HG03457 (cell line): ENCODE results near the gene HES5.

Experiments
- ATAC-seq: cut with Tn5 transposase; IDR thresholded peaks from one replicate; pipeline ENCODE4 v1.9.1; 2021; ENCODE audit warnings: moderate number of reproducible peaks; ENCODE audit not compliant: unreplicated experiment

HES5 gene

DNA sequence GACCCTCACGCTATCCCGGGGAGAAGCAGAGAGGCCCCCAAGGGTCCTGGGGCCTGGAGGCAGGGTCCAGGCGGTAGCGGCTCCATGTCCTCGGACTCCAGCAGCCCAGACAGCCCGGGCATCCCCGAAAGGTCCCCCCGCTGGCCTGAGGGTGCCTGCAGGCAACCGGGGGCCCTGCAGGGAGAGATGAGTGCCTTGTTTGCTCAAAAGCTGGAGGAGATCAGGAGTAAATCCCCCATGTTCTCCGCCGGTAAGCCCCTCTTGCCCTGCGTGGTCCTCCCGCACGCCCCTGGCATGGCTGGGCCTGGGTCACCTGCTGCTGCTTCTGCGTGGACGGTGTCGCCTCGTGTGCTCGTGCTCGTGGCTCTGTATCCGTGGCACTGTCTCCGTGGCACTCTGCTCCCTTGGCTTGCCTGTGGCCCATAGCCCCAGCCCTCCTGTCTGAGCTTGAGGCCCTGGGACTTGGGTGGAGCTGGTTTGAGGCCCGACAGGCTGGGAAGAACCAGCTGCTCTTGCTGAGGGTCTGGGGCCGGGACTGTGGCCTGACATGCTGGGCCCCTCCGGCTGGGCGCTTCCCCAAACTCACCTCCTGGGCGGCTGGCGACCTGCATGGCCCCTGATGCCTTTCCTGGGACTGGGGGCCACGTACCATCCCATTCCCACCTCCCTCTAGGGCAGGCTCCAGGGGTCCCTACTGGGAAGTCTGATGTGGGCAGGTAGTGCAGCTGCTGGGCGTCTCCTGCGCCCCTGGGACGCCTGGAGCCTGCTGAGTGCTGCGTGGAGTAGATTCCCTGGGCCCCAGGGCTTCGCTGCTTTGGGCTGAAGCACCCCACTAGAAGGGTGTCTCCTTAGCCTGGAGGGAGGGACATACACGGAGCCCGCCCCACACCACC lies 27.2 kb downstream of the HES5 start:
- no peak for ATAC-seq

DNA sequence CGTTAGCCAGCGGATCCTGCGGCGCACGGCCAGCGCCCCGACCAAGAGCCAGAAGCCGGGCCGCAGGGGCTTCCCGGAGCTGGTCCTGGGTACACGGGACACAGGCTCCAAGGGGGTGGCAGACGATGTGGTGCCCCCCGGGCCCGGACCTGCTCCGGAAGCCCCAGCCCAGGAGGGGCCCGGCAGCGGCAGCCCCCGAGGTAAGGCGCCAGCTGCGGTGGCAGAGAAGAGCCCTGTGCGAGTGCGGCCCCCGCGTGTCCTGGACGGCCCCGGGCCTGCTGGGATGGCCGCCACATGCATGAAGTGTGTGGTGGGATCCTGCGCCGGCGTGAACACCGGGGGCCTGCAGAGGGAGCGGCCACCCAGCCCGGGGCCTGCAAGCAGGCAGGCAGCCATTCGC lies 27.9 kb downstream of the HES5 start:
- no peak for ATAC-seq

DNA sequence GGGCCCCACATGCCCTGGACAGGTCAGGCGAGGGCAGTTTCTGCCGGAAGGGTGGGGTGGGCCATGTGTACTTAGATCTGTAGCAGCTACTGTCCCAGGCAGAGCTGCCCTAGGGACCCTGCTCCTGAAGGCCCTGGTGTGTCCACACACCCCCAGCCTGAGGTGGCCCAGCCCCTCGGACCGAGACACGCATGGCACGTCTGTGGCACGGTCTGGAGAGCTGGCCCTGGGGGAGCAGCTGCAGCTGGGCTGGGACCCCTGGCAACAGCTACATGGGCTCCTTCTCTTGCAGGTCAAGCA lies 28.3 kb downstream of the HES5 start:
- no peak for ATAC-seq

DNA sequence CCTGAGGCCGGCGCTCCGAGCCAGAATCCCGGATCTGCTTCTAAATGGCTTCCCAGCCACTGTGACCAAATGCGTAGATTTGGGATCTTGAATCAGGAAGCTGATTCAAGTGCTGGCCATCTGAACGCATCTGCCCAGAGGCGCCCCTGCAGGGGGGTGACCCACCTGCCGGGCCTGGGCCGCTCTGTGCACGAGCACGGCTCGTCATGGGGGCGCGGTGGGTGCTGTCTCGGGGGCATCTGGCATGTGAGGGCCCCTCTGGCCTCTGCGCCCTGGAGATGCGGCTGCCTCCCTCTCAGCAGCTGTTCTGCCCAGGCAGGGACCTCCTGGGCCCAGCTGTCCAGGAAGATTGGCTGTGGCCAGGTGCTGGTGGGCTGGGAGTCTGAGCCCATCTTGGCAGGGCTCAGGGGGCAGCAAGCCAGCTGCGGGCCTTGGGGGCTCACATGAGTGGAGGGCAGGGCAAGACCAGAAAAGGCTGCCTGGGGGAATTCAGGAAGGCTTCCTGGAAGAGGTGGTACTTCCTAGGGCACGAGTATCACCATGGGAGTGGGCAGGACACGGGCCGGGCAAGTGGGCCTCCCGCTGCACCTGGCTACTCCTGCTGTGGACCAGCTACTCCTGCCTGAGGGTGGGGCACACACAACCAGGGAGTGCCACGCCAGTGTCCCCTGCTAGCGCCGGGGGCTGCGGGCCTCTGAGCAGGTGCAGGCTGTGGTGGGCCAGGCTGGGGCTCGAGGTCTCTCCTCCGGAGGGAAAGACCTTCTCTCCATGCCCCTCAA lies 28.8 kb downstream of the HES5 start:
- ATAC-seq, result no peak

DNA sequence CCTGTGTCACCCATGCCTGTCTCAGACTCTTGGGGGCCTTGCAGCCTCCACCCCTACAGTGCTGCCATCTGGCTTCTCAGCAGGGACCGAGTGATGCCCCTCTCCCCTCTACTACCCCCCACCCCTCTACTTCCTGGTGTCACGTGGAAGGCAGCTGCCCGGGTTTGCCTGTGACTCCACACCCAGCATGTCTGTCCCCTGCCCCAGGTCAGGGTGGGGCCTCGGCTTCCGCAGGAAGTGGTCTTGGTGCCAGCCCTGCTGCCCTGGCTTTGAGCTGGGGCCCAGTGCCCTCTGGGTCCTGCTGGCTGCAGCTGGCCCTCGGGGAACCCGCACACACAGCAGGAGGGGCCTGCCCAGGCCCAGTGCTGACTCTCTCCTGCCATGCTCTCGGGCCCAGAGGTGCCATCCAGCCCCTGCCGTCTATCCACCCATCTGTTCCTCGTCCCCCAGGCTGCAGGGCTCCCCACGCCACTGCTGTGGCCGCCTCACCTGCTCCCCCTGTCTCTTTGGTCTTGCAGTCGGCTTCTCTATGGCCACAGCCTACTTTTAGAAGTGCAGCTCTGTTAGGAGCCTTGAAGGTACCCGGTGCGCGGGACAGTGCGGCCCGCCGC lies 30.0 kb downstream of the HES5 start:
- ATAC-seq, result no peak

DNA sequence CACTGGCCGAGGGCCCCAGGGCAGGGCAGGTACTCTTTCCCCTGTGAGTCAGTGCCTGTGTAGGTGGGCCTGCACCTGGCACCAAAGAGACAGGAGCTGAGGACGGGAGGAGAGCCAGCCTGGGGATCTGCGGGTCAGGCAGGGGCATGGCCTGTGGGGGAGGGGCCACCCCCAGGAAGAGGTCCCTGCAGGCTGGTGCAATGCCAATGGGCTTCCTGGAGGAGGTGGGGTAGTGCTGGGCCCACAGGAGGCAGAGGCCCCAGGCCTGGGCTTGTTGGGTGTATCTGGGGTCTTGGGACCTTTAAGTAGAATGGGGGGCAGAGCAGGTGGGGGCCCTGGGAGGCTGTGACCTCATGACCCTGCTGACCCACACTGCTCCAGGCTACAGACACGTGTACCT lies 30.8 kb downstream of the HES5 start:
- ATAC-seq, result no peak

DNA sequence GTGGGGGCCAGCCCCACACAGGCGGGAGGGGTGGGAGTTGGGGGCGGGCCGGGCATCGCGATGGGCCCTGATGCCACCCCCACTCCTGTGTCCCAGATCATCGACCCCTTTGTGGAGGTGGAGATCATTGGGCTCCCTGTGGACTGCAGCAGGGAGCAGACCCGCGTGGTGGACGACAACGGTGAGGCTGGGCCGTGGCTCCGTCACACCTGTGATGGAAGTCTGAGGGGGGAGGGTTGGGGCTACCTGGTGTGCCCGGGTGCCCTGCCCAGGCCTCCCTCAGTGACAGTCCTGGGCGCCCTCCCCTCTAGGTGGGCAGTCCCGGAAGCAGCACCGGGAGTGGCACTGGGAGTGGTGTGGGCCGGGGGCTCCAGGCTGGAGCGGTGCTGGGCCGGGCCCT lies 31.4 kb downstream of the HES5 start:
- no peak for ATAC-seq

DNA sequence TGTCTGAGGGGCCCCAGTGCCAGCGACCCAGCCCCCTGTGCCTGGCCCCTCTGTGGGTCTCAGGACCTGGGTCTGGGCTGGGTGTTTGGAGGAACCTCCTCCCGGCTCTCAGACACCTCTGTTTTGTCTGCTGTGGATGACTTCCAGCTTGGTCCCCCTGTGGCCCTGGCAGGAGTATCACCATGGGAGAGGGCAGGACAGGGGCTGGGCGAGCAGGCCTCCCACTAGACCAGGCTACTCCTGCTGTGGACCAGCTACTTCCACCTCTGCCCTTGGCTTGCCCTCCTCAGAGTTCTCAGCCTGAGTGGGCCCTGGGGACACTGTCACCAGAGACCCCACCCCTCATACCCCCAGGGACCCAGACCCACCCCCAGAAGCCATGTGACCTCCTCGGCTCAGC lies 32.2 kb downstream of the HES5 start:
- no peak for ATAC-seq

DNA sequence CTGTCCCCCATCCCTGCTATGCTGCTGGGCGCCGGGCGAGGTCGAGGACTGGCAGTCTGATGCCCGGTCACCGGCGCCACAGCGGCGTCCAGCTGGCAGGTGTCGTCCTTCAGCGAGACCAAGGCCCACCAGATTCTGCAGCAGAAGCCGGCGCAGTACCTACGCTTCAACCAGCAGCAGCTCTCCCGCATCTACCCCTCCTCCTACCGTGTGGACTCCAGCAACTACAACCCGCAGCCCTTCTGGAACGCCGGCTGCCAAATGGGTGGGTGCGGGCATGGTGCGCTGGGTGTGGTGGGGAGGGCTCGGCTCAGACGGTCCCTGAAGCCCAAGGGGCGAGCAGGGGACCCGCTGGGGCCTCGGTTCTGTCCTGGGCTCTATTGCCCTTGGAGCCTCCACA lies 33.3 kb downstream of the HES5 start:
- ATAC-seq, result no peak

DNA sequence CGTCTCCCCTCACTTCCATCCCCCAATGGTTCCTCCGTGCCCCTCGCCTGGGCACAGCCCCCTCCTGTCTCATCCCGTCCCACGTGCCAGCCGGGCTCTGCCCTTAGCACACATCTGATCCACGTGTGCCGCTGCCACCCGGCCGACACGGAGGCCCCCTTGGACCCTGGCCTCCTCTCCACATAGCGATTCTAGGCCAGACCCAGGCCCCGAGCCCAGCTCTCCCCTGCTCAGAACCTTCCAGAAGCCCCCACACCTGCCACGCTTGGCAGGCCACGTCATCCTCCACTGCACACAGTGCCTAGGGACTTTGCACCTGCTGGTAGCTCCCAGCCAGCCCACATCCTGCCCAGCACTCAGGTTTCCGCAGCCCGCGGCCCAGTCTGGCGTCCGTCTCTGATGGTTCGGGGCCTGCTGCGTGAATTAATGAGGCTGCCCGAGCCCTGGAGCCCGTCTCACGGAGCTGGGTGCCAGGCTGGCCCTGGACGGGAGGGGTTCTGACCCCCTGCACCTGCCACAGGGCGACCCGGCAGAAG lies 33.9 kb downstream of the HES5 start:
- ATAC-seq, result no peak

DNA sequence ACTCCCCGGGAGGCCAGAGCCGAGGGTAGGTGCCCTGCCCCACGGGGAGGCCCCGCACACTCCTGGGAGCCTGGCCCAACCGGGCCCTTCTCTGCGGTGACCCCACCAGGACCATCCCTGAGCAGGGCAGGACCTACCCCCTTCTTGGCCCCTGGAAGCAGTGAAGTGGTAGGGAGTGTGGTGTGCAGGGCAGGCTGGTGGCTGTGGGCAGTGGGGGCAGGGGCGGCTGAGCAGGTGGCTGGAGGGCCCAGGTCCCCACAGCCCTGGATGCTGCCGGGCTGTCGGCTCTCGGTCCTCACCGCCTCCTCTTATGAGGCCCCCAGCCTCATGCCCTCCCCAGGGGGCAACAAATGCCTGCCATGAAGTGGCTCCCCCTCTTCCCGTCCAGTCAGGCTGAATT lies 34.5 kb downstream of the HES5 start:
- ATAC-seq, result no peak

DNA sequence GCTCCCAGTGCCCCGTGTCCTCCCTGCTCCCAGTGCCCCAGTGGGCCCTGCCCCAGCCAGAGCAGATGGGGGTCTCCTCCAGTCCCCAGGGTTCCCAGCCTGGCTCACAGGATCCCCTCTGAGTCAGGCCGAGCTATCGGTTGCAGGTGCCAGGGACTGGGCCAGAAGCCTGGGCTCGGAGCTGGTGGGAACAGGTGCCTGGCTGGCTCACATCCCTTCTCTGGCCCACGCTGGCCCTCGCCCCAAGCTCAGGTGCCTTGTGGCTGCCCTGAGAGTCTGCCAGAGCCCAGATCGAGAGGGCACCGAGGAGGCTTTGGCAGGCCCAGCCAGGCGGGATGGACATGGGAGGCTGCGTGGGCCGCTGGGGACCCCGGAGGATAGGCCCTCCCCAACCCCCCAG lies 35.0 kb downstream of the HES5 start:
- ATAC-seq, result no peak

DNA sequence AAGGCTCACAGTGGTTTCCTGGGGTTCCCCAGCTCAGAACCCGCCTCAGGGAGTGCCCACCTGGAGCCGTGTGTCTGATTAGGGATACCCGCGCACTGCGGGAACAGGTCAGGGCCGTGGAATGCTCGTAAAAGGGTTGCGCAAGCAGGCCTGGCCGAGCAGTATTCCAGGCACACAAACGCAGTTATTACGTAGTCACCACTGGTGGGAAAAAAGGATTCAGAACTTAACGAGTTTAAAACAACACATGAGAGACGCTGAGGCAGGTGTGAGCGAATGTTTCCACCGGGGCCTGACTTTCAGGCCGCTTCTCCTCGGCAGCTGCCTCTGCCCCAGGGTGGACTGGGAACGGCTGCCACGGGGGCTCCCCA lies 35.8 kb downstream of the HES5 start:
- no peak for ATAC-seq

DNA sequence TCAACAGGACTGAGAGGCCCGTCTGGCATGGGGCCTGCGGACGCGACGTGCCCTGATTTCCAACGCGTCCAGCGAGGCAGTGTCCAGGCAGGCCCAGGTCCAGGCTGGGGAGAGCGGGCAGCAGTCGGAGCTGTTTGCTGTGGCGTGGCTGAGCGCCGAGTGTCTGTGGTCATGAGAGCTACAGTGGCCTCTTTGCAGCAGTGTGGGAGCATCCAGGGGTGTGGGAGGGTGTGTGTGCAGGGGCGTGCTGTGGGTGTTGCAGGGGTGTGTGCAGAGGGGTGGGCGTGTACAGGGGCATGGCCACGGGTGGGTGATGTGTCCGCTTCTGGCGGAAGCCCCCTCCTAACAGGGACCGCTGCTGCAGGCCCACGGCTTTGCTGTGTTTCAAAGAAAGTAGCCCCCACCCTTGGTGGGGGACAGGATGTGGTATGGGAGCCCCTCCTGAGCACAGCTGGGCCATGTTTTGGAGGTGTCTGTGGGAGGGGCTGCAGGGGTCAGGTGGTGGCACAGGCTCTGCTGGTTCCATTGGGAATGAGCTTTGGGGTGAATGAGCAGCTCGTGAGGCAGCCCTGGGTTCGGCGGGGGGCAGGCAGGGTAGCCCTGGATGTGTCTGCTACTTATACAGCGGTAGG lies 36.3 kb downstream of the HES5 start:
- no peak for ATAC-seq

DNA sequence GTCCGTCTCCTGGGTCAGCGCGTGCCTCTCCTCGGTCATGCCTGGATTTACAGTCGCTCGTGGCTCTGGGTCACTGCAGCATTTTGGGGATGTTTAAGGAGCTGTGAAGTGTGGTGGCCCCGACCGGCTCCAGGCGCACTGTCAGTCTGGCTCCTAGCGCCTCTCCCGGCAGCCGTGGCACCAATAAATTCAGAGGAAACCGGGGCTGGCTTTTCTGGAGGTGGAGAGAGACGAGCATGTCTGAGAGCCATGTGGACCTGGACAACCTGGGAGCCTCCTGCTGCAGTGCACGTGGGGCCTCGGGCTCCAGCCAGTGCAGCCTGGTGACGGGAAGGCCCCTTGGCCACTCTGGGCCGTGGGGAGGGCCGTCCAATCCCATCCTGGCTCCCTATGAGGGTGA lies 36.8 kb downstream of the HES5 start:
- ATAC-seq, result no peak

DNA sequence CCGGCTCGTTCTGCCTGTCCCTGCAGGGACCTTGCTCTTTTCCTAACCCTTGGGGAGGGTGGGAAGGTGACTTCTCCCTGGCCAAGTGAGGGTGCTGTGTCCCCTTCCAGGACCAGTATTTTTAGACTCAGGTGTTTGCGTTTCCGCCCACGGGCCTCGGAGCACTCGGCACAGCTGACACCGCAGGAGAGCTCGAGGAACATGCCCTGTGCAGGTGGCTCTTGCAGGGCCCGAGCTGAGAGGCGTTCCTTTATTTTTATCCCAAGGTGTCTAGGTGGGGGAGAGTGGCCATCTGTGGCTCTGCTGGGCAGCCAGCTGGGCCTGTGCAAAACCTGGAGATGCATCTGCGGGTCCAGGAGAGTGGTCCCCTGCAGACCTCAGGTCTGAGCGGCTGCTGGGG lies 38.0 kb downstream of the HES5 start:
- ATAC-seq, result no peak

DNA sequence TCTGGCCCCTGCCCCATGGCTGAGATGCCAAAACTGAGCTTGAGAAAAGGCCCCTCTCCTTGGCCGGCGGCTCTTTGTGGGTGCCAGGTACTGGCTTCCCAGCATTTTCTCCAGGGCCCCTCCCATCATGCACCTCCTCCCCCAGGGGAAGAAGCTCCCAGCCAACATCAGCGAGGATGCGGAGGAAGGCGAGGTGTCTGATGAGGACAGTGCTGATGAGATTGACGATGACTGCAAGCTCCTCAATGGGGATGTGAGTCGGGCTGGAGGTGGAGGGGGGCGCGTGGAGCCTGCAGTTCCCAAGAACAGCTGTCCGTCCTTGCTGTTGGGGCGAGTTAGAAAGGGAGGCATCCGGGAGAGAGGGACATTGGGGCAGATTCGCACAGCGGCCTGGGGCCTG lies 40.4 kb downstream of the HES5 start:
- ATAC-seq, result no peak

DNA sequence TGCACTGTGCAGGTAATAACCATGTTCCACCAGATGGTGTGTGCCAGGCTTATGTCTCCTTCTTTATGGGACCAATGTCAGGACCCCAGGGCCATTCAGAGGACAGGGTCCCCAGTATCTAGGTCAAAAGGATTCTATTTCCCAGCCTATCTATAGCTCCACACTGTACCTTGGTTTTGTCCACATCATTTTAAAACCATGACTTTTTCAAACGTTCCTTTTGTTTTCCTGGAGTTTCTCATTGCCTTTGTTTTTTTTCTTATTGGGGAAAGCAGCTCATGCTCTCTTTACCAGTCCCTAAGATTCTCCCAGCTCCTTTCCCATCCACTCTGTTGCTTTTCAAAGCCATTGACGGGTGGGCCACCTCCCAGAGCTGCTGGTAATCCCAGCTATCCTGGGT lies 41.4 kb downstream of the HES5 start:
- no peak for ATAC-seq

DNA sequence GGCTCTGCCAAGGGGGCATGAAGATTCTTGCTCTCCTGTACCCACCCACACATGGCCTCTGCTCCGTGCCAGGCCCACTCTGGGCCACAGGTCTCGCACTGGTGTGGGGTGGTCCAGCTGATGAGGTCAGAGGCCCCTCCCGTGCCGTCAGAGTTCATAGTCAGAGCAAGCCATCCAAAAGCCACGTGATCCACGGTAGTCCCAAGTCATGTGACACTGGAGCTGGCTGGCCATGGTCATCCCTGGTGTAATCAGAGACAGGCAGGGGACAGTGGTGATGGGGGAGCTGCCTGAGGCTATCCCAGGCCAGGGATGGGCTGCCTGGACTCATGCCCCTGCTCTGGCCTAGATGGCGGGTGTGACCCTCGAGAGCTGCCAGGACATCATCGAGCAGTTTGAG lies 43.5 kb downstream of the HES5 start:
- no peak for ATAC-seq

DNA sequence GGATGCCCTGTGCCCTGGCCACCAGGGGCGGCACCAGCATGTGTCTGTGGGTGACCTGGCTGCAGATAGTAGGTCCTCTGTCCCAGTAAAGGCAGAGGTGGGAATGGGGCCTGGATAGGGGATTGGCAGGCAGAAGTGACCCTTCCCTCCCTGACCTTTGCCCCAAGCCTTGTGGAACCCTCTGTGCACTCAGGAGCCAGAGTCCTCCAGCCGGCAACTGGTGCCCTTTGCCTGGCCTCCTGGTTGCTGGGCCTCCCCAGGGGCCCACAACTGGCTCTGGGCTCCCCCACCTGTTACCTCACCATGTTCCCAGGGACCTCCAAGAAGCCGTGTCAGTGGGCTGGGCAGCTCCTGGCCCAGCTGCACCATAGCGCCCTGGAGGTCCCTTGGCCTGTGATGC lies 44.0 kb downstream of the HES5 start:
- no peak for ATAC-seq

DNA sequence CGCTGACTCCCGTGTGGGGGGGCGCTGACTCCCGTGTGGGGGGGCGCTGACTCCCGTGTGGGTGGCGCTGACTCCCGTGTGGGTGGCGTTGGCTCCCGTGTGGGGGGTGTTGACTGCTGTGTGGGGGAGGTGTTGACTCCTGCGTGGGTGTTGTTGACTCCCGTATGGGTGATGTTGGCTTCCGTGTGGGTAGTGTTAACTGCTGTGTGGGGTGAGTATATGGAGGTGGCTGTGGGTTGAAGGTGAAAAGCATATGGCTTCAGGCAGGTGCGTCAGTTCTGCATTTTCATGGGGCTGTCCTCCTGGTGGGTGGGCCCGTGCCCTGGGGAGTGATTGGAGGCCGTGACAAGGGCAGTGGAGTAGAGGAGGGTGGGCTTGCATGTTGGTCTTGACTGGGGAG lies 46.1 kb downstream of the HES5 start:
- ATAC-seq, result no peak

DNA sequence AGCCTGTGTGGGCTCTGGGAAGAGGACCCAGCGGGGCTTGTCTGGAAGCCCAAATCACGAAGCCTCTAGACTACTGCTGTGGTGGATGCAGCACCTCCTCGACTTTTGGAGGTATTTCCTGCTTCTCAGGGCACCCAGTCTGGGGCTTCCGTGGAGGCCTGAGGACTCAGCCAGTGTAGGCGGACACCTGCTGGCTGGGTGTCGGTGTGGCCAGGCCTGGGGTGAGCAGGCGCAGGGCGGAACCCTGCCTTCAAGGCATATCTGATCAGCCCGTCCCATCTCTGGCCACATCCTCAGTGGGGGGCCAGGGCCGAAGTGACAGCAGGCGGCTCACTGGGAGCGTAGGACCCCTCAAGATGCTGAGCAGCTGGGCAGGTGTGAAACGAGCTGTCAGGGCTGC lies 47.0 kb downstream of the HES5 start:
- ATAC-seq, result no peak
